T1000 (cell line): Measurements from ENCODE around the gene GABPB1.

Experiments used
- DNase-seq: peaks from one replicate; lab custom pipeline; 2025; ENCODE audit warnings: mixed read lengths; lab: John Stamatoyannopoulos, UW

The GABPB1 gene

GRCh38 chr15:50241684-50242450 lies 113.1 kb downstream of the GABPB1 start:
- DNase-seq, result no peak

GRCh38 chr15:50238255-50238654 lies 116.7 kb downstream of the GABPB1 start:
- no peak for DNase-seq

DNA sequence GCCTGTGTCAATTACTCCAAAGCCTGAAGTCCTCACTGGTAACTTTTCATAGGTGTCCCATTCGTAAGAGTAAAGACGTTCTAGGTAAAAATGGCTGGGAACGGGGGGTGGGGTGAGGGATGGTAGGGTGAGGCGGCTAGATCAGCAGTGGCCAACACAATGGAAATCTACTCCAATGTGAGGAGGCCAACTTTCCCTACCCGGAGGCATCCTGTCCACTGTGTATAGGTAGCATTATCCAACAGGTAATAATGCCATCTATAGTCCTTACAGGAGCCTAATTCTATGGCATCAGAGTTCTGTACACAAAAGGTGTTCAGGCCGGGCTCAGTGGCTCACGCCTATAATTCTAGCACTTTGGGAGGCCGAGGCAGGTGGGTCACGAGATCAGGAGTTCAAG lies 118.6 kb downstream of the GABPB1 start:
- DNase-seq, result no peak

DNA sequence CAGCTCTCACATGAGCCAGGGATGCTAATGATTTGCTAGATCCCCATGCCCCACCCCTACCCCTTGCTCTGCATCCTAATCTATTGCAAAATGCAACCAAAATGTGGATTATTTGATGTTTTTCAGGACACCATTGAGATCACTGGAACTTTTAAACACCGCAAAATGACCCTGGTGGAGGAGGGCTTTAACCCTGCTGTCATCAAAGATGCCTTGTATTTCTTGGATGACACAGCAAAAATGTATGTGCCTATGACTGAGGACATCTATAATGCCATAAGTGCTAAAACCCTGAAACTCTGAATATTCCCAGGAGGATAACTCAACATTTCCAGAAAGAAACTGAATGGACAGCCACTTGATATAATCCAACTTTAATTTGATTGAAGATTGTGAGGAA lies 119.2 kb downstream of the GABPB1 start:
- no peak for DNase-seq

DNA sequence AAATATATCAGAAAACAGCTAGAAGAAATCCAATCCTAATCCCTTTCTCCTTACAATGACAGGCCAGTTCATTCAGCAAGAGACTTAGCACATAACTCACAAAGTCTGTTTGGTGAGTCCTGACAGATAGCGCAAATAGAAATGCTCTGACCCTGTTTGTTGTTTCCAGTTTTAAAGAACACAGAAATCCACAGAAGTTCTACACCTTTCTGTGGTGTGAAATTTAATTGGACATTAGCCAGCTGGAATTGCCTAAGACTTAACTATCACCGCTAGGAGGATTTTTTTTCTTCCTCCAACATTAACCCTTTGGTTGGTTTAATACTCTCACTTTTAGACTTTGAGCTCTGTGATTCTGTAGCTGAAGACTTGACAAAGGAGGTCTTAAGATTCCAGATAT lies 120.2 kb downstream of the GABPB1 start:
- no peak for DNase-seq

- no peak for DNase-seq
These were observed 121.7 kb downstream of the GABPB1 start for GRCh38 chr15:50233192-50233736.

- no peak for DNase-seq
These were observed 122.2 kb downstream of the GABPB1 start for GRCh38 chr15:50232791-50233190.

GRCh38 chr15:50231761-50232160 lies 123.2 kb downstream of the GABPB1 start:
- DNase-seq, result no peak

DNA sequence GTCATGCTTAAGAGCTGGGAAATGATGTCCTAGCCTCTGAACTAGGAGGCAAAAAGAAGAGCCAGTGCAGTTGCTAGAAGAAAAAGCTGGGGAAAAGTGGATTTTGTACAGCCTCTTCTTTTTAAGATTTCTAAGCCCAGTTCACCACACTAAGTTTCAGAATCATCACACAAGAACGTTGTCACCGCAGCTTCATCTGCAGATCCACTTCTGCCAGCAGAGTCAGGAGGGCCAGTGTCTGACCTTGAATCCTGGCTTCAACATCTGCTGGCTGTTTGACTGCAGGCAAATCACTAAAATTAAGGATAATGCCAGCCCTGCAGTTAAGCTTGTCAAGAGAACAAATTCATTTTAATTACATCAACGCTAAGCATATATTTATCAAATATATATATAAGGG lies 125.7 kb downstream of the GABPB1 start:
- DNase-seq, result no peak

DNA sequence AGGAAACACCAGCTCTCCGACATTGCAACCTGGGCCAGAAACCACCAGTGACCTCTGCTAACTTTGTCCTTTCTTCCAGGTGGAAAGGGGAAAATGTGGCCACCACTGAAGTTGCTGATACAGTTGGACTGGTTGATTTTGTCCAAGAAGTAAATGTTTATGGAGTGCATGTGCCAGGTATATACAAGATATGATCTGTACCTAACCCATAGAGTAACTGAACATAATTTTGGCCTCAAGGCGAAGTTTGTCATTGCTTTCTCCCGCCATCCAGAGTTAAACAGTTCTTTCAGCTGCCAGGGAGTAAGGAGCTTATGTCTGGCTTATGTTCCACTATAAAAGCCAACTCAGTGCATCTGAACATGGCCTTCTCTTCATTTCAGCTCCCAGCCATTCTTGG lies 126.1 kb downstream of the GABPB1 start:
- DNase-seq, result no peak

GRCh38 chr15:50227076-50227475 lies 127.9 kb downstream of the GABPB1 start:
- no peak for DNase-seq

DNA sequence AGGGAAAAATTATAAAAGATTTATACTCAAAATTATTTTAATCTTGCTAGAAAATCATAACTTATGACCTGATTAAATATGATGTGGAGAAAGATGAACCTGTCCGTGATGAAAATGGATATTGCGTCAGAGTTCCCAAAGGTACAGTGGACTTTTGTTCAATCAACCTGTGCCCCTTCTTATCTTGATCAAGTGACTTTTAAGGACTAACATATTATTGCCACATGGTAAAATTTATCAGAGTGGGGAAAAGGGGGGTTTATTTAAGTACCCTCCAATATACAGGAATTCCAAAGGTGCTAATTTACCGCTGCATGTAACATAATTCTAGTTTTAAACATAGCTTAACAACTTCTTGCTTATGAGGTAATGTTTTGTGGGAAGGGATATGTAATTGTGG lies 129.1 kb downstream of the GABPB1 start:
- no peak for DNase-seq
